HG03558 (cell line): ENCODE data around the gene ALOX12B.
"Not testable (repeated sequence)": the region's sequence is repeated elsewhere in the genome, so short reads cannot be mapped to it uniquely, and the experiment has no call there.

ENCODE experiments used
- ATAC-seq: cut with Tn5 transposase; IDR thresholded peaks from one replicate; pipeline ENCODE4 v1.9.1; 2021; ENCODE audit warnings: moderate number of reproducible peaks; ENCODE audit not compliant: unreplicated experiment; ENCODE audit errors: extremely low read depth

Gene ALOX12B

GRCh38 chr17:8048736-8049135 lies 38.8 kb downstream of the ALOX12B start:
- ATAC-seq = no peak

GRCh38 chr17:8048236-8048635 lies 39.3 kb downstream of the ALOX12B start:
- no peak for ATAC-seq

DNA sequence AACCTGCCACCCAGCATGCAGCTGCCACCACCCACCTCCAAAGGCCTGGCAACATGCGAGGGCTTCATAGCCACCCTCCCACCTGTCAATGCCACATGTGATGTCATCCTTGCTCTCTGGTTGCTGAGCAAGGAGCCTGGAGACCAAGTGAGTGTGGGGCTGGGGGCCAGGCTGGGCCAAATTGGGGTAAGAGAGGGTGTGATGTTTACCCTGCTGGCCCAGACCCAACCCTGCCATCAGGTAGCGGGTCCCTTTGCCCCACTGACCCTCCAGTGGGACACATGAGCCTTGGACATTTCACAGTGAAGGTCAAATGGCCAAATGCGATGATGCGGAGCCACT lies 39.8 kb downstream of the ALOX12B start:
- ATAC-seq = no peak

GRCh38 chr17:8046929-8047768 lies 40.4 kb downstream of the ALOX12B start:
- ATAC-seq = no peak

DNA sequence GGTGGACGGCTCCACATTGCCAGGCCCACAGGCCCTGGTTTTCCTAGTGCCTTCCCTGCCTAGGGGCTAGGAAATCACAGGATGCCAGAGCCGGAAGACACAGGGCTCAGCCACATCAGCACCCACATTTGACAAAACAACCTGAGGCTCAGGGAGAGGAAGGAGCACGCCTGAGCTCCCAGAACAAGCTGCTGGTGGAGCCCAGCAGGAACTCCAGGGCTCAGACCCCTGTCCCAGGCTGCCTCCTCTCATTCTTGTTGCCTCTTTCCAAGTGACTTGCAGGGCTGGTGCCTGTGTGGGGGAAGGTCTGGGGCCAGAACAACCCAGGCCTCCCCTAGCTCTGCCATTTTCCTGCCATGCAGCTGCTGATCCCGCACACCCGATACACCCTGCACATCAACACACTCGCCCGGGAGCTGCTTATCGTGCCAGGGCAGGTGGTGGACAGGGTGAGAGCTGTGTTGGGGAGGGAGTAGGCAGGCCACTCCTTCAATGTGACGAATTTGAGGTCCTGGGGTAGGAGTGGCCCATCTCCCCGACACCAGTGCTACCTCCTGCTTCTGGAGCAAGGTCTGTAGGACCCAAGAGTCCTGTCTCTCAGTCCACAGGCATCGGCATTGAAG lies 41.1 kb downstream of the ALOX12B start:
- ATAC-seq = no peak

DNA sequence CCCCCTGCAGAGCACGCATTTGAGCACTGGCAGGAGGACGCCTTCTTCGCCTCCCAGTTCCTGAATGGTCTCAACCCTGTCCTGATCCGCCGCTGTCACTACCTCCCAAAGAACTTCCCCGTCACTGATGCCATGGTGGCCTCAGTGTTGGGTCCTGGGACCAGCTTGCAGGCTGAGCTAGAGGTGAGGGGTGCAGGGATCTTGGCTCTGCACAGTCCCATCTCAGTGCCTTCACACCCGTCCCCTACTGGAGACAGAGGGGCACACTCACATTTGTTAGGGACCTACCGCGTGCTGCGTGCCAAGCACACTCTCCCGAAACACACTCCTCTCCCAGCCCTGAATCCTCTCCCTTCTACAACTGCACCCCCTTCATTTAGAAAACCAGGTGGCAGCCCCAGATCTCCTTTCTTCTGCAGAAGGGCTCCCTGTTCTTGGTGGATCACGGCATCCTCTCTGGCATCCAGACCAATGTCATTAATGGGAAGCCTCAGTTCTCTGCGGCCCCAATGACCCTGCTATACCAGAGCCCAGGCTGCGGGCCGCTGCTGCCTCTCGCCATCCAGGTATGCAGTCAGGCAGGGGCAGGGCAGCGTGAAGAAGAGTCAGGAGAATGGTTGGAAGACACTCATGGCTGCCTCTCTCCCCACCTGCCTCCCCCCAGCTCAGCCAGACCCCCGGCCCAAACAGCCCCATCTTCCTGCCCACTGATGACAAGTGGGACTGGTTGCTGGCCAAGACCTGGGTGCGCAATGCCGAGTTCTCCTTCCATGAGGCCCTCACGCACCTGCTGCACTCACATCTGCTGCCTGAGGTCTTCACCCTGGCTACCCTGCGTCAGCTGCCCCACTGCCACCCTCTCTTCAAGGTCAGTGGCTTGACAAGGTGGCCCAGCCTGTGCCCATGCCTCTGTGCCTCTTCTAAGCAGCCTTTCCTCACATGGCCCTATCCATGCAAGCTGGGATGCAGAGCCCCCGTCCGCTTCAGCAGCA lies 42.4 kb downstream of the ALOX12B start:
- no peak for ATAC-seq

- ATAC-seq = no peak
Measured at GRCh38 chr17:8041979-8042378, 45.5 kb downstream of the ALOX12B start.

DNA sequence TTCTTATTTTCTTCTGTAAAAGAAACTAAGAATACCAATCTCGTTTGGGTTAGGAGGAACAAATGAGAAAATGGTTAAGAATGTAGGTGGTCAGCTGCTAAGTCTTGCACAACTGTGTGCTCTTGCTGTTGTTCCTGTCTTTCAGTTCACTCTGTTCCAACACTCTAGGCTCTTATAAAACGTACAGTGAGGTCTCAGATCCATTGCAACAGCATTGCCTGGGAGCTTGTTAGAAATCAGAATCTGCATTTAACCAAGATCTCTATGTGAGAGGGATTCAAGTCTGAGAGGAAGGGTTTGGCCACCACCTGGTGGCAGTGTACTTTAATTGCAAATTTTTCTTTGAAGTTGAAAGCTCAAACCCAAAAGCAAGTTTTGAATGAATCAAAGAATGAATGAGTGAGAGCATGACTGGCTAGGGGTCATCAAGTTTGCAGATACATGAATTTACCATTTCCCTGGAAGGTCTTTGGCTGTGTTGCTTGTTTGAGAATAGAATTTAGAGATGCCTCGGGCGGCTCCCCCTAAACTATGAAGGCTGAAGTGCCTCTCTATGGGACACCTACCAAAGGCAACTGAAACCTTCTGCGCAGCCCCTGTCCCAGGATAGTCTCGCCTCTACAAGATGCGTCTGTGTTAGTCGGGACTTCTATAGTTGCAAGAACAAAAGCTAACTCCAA lies 46.1 kb downstream of the ALOX12B start:
- no peak for ATAC-seq

DNA sequence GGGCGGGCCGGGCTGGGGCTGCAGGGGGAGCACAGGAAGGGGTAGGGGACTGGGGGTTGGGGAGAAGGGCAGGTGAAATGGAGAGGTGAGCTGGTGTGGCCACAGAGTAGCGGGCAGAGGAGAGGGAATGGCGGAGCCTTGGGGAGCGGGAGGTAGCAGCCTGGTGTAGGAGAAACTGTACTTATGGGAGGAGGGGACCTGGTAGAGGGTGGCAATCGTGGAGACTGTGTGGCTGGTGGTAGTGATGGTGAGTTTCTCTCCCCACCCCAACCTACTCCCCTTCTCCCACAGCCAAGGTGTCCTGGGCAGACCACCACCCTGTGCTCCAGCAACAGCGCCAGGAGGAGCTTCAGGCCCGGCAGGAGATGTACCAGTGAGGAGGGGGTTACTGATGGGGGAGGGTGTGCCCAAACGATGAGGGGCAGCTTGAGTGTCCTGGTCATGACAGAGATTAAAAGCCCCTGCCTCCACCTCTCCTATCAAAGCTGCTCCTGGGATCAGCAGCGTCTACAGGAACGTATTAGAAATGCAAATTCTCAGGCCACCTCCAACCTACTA lies 47.8 kb downstream of the ALOX12B start:
- no peak for ATAC-seq

GRCh38 chr17:8038954-8039610 lies 48.4 kb downstream of the ALOX12B start, which contains the start of gene ALOX15B:
Gene ALOX15B (plus strand): TSS chr17:8039059. CDS start chr17:8039156, 97 bp downstream.
- ATAC-seq = no peak

DNA sequence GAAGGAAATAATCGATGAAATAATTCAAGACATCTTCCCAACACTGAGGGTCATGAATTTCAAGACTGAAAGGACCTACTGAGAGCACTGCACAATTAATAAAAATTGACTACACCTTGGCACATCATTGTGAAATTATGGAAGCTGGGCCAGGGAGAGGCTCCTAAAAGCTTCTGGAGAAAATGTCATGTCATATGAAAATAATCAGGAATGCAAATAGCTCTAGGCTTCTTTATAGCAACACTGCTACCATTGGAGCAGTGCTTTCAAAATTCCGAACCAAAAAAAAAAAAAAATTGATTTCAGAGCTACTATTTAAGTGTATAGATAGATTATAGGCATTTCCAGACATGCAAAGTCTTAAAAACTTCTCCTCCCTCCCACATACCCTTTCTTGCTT lies 55.1 kb downstream of the ALOX12B start:
- no peak for ATAC-seq

DNA sequence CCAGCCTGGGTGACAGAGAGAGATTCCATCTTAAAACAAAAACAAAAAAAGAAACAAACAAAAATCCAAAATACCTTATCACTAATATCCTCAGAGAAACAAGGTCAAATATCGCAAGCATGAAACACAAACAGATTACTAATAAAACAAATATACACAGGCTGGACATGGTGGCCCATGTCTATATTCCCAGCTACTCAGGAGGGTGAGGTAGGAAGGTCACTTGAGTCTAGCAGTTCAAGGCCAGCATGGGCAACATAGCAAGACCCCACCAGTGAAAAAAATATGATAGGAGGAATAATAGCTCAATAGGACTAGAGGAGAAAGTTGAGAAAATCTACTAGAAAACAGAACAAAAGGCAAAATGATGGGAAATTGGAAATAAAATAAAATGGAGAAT lies 55.6 kb downstream of the ALOX12B start:
- no peak for ATAC-seq

DNA sequence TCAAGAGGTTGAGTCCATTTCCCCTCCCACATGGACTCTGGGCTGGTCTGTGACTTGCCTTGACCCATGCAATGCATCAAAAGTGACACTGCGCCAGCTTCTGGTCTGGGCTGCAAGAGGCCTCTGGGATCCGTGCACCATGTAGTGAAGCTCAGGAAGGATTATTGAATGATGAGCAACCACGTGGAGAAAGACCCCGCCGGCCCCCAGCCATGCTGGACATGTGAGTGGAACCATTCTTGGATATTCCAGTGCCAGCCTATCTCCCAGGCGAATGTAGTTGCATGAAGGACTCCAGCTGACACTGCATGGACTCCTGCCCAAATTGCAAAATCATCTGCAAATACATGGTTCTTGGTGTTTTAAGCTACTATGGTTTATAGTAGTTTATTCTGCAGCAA lies 56.3 kb downstream of the ALOX12B start:
- no peak for ATAC-seq

DNA sequence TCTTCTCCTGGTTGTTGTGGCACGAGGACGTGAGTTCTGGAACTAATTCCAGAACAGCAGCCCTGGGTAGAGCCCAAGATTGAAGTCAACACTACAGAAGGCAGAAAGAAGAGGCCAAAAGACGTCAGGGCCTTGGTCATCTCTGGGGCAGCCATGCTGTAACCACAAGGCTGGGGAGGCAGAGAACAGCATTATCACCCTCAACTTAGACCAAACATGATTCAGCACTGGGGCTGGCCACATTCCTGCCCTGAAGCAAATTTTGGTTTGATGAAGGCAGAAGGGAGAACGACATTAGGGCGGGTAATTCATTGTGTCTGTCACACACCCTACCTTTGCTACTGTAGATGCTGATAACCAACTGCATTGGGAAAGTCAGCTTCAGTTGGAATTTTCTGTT lies 58.4 kb downstream of the ALOX12B start:
- no peak for ATAC-seq

GRCh38 chr17:8025176-8025911 lies 62.2 kb downstream of the ALOX12B start:
- ATAC-seq = no peak

- not testable (repeated sequence) for ATAC-seq
Measured at GRCh38 chr17:8024161-8024560, 63.4 kb downstream of the ALOX12B start.
